GM04504 (cell line): ENCODE results near the gene CDHR4.
"Not testable (repeated sequence)": the region's sequence is repeated elsewhere in the genome, so short reads cannot be mapped to it uniquely, and the experiment has no call there.

Source experiments
- DNase-seq: peaks from one replicate; pipeline ENCODE4 v3.0.0-alpha.2; 2012; ENCODE audit warnings: low read depth

The CDHR4 gene

DNA sequence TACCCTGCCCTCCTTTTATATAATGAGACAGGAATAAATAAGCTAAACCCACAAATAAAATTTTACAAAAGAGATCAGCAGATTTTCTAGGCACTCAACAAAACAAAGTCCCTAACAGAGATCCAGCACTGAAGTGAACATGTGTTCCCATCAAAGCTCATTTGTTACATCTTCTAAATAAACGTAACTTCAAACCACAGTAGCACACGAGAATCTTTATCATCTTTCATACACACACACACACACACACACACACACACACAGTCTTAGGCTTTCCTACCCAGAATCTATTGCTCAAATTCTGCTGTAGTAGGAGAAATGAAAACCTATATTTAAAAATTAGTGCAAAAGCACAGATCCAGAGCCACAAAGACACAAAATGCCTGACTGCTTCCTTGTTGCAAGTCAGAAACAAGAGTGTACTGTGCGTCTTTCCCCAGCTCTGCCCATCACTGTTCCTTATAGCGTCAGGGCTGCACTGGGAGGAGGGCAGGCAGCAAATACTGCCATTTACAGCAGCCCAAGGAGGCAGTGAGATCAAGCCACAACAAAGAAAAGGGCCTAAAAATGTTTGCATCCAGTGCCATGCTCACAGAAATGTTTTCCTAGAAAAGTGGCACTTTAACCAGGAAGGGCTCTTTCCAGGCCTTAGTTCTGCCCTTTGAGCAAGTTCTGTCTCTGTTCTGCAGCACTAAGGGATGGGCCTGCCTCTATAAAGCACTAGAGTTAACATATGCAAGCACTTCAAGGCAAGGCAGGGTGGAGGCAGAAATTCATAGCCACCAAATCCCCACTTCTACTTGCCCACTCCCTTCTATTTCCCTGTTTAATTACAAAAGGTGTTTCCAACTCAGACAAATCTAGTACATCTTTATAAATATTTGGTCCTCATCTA, 19.3 kb downstream of the CDHR4 start:
- DNase-seq: no peak

DNA sequence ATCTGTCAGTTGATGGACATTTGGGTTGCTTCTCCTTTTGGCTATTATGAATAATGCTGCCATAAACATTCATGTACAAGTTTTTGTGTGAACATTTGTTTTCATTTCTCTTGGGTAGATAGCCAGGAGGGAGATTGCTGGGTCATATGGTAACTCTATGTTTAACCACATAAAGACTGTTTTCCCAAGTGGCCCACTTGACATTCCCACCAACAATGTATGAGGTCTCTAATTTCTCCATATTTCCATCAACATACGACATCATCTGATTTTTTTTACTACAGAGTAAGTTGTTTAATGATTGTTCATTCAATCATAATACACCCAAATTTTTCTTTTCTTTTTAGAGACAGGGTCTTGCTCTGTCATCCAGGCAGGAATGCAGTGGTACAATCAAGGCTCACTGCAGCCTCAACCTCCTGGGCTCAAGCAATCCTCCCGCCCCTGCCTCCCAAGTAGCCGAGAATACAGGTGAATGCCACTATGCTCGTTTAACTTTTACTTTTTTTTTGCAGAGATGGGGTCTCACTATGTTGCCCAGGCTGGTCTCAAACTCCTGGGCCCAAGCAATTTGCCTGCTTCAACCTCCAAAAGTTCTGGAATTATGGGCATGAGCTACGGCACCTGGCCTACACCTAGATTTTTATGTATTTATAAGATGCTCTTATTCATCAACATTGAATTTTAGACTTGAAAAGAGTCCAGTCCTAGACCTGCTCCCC, 20.2 kb downstream of the CDHR4 start:
- DNase-seq: no peak

DNA sequence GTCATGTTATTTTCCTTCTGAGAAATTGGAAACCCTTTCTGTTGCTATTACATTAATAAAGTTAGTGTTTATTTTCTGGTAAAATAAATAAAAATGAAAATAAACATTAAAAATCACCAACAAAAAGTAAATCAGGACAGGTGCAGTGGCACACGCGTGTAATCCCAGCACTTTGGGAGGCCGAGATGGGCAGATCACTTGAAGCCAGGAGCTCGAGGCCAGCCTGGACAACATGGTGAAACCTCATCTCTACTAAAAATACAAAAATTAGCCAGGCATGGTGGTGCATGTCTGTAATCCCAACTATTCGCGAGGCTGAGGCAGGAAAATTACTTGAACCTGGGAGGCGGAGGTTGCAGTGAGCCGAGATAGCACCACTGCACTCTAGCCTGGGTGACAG, 23.6 kb downstream of the CDHR4 start:
- not testable (repeated sequence) for DNase-seq

DNA sequence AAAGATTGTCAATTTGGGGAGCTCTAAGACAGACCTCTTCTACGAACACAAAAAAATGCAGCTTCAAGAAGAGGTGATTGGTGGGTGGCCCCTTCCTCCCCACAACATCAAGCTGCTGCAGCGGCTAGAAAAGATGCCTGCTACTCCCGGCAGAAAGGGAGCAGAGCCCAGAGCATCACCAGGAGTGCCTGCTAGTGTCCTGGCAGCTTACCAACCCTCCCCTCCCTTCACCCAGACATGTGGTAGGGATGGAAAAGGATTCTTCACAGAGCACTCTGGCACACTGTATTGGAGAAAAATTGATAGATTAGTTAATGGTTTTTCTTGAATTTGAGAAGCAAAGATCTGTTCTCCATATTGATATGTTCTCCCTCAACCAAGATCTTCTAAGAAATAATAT, 24.1 kb downstream of the CDHR4 start:
- no peak for DNase-seq

DNA sequence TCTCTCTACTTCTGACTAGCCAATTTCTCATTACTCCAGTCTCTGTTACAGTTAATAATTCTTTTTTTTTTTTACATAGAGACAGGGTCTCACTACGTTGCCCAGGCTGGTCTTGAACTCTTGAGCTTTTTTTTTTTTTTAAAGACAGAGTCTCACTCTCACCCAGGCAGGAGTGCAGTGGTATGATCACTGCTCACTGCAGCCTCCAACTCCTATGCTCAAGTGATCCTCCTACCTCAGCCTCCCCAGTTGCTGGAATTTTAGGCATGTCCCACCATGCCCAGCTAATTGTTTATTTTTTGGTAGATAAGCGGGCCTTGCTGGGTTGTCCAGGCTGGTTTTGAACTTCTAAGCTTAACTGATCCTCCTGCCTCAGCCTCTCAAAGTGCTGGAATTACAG, 27.0 kb downstream of the CDHR4 start:
- DNase-seq: no peak

DNA sequence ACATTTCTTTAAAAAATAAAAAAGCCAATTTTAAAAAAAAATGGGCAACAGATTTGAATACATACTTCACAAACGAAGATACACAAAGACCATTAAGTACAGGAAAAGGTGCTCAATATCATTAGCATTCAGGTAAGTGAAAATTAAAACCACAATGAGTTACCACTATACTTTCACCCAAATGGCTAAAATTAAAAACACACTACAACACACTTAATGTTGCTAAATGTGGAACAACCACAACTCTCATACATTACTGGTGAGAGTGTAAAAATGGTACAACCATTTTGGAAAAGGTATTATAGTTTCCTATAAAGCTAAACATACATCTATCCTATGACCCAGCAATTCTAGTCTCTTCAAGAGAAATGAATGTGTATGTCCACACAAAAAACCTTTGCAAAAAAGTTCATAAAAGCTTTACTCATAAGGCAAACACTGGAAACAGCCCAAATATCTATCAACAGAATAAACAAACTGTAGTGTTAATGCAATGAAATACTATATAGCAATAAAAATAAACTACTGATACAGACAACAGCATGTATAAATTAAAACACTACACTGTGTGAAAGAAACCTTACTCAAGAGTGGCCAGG, 28.2 kb downstream of the CDHR4 start:
- no peak for DNase-seq

DNA sequence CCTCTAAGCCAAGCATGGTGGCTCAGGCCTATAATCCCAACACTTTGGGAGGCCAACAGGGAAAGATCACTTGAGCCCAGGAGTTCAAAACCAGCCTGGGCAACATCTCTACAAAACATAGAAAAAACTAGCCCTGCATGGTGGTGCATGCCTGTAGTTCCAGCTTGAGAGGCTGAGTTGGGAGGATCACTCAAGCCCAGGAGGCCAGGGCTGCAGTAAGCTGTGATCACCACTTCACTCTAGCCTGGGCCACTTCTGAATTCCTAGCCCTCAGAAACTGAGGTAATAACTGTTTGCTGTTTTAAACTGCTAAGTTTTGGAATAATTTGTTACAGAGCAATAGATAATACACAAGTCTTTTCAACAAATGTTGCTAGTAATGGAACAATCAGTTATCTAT, 29.7 kb downstream of the CDHR4 start:
- DNase-seq: no peak

DNA sequence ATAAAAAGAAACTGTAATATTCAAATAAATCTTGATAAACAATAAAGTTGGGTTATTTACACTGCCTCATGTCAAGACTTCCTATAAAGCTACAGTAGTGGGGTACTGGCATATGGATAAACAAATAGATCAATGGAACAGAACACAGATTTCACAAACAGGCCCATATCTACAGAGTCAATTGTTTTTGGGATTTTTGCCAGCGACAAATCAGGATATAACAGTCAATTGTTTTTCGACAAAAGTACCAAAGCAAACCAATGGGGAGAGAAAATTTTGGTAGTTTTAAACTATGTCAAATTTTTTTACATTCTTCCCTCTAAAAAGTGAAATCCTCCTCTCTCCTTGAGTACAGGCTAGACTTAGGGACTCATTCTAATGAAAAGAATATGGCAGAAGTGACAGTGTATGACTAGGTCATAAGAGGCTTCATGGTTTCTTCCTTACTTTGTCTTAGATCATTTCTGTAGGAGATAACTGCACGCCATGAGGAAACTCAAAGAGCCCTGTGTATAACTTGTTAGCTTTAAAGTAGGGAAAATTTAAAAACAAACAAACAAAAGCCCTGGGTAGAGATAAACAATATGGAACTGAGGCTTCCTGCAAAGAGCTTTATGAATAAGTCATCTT, 30.3 kb downstream of the CDHR4 start:
- no peak for DNase-seq

DNA sequence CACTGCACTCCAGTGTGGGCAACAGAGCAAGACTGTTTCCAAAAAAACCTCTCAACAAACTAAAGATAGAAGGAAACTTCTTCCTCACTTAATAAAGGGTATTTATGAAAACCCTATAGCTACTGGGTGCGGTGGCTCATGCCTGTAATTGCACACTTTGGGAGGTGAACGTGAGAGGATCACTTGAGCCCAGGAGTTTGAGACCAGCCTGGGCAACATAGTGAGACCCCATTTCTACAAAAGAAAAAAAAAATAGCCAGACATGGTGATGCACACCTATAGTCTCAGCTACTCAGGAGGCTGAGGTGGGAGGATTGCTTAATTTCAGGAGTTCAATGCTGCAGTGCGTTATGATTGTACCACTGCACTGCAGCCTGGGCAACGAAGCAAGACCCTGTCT, 35.7 kb downstream of the CDHR4 start:
- no peak for DNase-seq

DNA sequence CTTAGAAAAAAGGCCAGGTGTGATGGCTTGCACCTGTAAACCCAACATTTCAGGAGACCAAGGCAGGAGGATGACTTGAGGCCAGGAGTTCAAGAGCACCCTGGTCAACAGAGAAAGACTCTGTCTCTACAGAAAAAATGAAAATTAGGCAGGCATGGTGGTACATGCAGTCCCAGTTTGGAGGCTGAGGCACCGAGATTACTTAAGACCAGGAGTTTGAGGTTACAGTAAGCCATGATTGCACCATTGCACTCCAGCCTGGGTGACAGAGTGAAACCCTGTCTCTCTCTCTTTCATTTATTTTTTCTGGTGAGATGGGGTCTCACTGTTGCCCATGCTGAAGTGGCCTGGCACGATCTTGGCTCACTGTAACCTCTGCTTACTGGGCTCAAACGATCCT, 38.0 kb downstream of the CDHR4 start:
- no peak for DNase-seq

DNA sequence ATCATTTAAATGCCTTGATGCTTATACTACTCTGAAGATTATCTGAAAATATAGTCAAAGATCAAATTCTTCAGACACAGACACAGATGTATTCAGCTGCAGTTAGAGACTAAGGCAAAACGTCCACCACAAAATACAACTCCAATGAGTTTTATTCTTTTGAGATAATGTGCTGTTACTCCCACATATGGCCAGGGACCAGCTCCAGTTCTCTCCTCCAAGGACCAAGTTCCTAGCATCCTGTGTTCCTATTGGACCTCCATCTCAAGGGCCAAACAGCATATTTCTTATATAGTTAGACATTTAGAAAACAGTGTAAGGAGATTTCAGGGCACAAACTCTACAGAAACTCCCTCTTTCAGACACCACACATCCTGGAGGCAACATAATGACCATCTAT, 40.4 kb downstream of the CDHR4 start:
- no peak for DNase-seq

DNA sequence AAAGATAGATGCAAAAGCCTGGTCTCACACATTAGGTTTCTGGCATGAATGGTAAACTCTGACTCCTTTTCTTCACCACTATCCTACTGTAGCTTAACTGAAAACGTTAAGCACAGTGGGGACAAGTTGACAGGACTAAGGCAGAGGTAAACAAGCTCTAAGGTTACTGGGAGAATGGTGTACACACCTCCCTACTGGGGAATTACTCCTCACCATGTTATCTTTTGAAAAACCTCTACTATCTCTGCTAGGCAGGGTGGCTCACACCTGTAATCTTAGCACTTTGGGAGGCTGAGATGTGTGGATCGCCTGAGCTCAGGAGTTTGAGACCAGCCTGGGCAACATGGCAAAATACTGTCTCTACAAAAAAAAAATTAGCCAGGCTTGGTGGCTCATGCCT, 42.5 kb downstream of the CDHR4 start:
- no peak for DNase-seq

DNA sequence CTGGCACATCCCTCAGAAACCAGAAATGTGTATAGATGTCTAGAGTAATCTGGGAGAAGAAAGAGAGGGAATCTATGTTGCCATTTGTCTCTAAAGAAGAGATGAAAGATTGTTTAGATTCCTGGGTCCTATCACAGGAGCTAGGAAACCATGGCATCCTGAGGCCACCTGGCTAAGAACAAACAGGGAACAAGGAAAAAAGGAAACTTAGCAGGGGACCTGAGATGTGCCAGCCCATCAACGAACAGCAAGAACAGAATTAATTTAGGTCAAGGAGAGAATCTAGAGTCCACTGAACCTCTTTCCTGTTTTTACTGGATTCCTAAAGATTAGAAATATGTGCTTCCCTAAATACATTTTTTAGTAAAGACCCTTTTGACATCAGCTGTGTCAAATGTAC, 43.6 kb downstream of the CDHR4 start:
- DNase-seq: no peak

DNA sequence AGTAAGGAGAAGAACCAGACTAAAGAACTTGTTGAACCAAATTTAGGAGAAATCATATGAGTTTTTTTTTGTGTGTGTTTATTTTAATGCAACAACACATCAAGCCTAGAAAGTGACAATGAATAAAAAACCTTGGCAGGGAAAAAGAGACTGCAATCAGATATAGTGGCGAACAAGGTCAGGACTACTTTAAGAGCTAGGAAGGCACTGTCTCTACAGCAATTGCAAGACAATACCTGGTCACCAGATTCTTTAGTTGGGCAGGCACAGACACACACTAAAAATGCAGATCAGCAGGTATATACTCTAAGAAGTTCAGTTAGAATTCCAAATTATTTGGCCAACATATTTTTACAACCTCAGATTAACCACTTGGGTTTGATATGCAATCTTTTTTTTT, 45.1 kb downstream of the CDHR4 start:
- DNase-seq: no peak

DNA sequence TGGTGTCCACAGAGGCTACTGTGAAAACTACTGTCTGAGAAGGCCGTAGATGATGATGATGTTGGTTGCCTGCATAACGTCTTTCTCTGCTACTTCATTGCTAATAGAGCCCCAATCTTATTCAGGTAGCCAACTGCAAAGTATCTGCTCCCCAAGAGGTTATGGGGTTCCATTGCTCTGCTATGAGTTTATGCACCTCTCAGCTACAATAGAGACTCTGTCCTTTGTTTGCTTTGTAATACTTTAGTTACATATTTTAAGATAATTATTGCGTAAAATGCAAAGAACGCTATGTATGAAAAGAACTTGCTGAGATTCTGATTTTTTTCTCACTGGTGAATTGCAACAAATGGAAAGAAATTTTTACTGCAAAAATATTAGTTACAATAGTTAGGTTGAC, 48.2 kb downstream of the CDHR4 start:
- DNase-seq: no peak

DNA sequence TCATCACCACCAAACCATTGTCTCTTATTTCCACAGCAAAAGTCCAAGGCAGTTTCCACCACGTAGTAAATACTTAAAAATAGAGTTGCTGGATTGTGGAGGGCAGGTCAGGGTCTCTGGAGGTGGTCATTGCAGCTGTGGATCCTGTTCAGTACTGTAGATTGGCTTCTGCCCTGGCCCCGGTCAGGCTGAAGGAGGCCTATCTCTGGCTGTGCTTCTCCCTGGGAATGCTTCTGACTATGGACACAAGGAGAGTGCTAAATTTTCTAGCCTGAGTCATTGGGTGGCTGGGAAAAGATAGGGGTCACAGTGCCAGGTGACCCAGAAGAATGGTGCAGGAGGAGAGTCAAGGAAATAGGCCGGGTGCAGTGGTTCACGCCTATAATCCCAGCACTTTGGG, 49.6 kb downstream of the CDHR4 start:
- no peak for DNase-seq

DNA sequence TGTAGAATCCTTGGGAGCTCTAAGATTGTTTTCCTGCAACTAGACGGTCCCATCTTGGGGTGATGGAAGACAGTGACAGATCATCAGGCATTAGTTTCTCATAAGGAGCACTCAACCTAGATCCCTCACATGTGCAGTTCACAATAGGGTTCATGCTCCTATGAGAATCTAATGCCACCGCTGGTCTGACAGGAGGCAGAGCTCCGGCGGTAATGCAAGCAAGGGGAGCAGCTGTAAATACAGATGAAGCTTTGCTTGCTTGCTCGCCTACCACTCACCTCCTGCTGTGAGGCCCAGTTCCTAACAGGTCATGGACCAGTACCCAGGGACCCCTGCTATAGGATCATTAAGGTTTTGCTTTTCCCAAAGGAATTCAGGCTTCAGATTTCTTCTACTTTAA, 50.8 kb downstream of the CDHR4 start:
- not testable (repeated sequence) for DNase-seq

DNA sequence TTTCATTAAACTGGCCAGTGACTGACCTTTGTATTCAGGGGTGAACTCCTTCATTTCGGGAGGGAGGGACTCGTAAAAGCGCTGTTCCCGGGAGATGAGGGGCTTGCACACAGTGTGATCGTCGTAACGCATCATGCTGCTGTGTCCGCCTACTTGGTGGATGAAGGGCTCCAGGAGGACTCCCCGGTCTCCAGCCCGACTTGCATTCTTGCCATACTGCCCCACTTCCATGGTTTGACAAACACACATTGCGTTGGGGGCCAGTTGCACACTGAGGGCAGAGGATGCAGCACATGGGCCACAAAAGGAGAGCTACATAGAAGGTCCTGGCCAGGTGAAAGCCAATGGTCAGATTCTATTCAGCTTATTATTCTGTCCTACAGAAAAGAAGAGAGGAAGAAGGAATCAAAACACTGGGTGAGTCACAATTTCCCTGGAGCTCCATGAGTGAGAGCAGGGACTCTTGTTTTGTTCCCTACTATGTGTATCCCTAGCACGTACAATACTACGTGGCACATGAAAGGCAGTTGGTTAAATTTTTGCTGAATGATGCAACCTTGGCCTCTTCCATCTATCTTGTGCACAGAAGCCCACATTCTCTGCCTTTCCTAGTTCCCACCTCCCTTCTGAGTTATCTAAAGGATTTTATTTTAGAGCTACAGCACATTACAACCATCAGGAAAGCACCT, 51.7 kb downstream of the CDHR4 start:
- DNase-seq: no peak

DNA sequence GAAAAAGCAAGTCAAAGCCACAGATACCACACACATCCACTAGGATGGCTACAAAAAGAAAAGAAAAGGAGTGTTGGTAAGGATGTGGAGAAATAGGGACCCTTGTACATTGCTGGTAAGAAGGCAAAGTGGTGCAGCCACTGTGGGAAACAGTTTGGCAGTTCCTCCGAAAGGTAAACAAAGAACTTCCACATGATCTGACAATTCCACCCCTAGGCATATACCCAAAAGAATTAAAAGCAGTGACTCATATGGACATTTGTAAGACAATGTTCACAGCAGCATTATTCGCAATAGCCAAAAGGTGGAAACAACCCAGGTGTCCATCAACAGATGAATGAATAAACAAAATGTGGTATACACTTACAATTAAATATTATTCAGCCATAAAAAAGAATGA, 53.7 kb downstream of the CDHR4 start:
- no peak for DNase-seq
